ENCODE results near the gene NAV2.

NAV2 gene

DNA sequence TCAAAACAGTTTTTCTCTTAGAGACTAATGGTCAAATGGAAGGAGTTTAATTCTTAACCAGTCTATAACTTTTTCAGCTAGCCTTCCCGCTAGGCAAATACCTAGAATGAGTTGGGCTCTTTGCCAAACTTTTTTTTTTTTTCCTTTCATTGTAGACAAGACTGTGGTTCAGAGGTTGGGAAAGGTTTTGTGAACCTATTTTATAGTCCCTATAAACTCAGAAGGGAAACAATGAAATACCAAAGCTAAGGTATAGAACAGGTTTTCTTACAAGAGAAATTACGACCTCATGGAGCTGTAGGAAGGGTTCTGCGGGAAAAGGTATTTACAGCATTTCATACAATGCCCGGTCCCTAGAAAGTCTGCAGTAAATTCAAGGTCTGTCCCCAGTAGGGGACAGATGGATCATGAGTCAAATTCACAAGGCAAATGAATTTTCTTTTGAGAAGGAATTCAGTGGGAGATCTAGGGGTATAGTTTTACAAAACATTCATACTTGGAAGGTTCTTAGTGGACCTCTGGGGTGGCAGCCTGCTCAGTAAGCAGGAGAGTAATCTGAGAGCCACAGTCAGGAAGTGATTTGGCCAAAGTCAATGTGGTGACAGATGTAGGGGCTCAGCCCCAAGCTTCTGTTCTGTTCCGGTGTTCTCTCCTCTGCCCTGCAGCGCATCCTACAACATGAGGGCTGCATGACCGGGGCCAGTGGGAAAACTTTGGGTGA, 300.9 kb downstream of the NAV2 start:
- DNase-seq, result no peak

GRCh38 chr11:20014067-20014402, 301.4 kb downstream of the NAV2 start:
- DNase-seq, result no peak

GRCh38 chr11:20015101-20015500, 302.5 kb downstream of the NAV2 start:
- no peak for DNase-seq

DNA sequence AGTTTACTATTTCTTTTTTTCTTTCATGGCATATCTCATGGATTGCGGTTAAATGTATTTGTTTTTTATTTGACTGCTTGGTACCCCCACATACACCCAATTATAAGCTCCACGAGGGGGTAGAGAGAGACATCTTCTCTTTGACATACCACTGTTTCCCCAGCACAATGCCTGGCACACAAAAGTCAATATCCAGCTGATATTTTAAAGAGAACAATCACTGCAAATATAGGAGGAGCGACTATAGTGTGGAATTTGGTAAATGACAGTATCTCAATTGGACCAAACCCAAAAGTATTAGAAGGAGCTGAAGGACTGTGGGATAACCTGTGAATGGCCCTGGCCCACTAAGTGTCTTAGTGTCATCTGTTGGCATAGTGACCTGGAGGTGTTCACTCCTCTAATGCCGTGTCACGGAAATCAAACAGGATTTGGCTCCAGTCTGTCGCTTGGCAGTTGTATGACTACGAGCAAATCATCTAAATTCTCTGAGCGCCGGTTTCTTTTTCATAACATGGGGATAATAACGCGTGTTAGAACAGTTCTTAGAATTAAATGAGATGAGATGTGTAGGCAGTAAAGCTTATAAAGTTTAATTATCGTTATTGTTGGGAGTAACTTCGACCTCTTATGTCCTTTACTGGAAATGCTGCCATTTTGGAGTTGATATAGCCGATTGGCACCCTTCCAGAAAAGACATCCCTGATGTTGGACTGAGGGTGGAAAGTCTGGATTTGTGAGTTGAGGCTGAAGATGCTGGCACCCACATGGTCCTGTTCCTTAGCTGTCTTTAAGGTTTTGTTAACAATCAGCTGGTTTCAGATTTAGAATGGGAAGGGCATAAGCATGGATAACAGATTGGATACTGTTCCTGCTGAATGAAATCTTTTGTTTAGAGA, 303.1 kb downstream of the NAV2 start:
- DNase-seq, result no peak

DNA sequence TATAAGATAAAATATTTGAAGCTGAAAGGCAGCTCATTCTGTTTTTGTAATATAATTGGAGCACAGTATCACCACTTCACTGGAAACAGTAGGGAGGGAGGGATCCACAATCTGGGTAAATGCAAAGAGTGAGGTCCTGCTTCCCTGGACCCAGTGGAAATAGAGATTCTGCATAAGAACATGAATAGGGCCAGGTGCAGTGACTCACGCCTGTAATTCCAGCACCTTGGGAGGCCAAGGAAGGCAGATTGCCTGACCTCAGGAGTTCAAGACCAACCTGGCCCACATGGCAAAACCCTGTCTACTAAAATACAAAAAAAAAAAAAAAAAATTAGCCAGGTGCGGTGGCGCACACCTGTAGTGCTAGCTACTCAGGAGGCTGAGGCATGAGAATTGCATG, 303.9 kb downstream of the NAV2 start:
- no peak for DNase-seq

DNA sequence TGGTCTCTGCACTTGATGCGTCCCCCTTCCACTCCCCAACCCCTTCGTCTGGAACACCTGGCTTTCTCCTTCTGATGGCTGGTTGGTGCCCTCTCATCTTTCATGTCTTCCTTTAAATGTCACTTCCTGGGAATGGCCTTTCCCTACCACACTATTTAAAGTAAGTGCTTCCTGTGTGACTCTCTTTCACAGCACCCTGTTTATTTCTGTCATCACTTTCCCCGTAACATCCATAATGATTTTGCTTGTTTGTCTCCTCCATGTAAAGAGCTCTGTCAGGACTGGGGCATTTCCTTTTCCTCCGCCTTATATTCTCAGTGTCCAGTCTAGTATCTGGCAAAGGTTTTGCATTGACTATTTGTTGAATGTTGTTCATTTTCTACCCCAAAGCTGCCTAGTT, 304.7 kb downstream of the NAV2 start:
- DNase-seq, result no peak

DNA sequence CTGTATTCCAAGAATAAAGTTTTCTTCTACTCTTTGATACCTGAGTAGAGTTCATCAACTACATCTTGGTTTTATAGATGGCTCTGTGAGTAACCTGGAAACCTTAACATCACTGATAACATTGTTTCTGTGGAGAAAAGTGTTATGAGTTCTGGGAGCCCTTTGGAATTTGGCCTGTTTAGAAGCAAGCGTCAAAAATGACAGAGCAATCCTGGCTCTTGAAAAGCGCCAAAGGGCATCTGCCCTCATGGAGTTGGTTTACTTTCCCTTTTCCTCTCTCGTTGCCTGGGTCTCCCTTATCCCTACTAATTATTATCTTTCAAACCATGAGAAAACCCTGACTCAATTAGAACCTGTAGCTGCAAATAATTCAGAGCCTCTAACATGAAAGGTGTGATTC, 307.6 kb downstream of the NAV2 start:
- DNase-seq, result no peak

DNA sequence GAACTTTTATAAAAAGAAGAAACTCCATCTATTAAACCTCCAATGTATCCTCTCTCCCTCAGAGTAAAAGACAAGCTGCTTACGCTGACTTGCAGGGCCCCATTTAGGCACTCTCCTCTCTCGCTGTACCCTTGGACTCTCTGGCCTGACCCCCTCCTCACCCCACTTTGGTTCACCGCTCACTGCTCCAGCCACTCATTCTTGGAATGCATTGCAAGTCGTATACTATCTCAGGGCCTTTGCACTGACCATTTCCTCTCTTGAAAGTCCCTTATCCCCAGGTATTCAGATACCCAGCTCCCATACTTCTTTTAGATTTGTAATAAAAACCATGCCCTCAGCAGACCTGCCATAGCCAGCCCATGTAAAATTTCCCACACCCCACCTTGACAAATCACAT, 308.1 kb downstream of the NAV2 start:
- no peak for DNase-seq

GRCh38 chr11:20021212-20021611, 308.6 kb downstream of the NAV2 start:
- DNase-seq, result no peak

DNA sequence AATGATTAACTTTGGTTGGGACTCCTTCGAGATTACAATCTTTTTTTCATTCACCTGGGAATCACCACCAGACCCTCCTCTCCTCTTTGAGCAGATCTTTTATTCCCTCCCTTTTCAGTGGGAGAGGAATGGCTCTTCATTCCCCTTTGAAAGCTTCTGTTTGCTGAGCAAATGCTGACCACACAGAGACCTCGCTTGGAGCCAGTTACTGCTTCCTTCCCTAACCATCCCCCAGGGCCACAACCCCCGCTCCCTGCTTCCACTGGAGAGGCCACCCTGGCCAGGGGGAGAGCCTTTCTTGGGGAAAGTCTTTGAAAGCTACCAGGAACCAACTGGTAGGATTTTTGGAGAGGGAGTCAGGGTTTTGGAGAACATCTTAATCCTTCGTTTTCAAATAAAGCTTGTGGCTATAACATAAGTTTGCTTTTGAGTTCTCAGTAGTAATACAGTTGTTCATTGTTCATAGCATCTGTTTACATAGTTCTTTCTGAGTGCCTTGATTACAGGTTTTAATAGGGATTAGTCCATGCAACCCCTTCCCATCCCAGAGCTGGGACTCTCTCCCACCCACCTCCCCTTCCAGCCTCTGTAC, 309.2 kb downstream of the NAV2 start:
- no peak for DNase-seq

- DNase-seq, result no peak
Observed at GRCh38 chr11:20022363-20023081, 309.9 kb downstream of the NAV2 start.

- DNase-seq, result no peak
Observed at GRCh38 chr11:20023082-20023426, 310.4 kb downstream of the NAV2 start.

- DNase-seq, result no peak
Observed at GRCh38 chr11:20024172-20024935, 311.7 kb downstream of the NAV2 start.

GRCh38 chr11:20025332-20025840, 312.7 kb downstream of the NAV2 start:
- DNase-seq, result no peak

GRCh38 chr11:20026629-20027555, 314.3 kb downstream of the NAV2 start:
- no peak for DNase-seq

DNA sequence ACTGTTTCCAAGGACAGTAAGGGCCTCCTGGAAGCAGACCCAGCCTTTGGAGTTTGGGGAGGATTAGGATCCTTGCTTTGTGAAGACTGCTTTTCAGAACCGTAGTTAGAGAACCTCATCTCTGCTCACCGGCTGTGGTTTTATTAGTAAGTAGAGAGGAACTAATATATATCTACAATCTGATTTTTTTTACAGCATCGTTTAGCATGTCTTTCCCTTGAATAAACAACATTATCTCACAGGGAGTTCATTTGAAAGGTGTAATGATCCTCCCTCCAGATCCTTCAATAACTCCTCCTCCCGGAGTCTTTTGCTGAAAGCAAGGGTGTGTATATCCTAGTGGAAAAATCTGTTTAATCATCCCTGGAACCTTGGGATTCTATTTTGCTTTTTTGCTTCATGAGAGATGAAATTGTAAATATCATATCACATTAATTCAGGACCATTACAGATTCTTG, 314.9 kb downstream of the NAV2 start:
- DNase-seq, result no peak

GRCh38 chr11:20029193-20029592, 316.6 kb downstream of the NAV2 start:
- DNase-seq, result no peak

- no peak for DNase-seq
Observed at GRCh38 chr11:20030472-20030871, 317.8 kb downstream of the NAV2 start.

DNA sequence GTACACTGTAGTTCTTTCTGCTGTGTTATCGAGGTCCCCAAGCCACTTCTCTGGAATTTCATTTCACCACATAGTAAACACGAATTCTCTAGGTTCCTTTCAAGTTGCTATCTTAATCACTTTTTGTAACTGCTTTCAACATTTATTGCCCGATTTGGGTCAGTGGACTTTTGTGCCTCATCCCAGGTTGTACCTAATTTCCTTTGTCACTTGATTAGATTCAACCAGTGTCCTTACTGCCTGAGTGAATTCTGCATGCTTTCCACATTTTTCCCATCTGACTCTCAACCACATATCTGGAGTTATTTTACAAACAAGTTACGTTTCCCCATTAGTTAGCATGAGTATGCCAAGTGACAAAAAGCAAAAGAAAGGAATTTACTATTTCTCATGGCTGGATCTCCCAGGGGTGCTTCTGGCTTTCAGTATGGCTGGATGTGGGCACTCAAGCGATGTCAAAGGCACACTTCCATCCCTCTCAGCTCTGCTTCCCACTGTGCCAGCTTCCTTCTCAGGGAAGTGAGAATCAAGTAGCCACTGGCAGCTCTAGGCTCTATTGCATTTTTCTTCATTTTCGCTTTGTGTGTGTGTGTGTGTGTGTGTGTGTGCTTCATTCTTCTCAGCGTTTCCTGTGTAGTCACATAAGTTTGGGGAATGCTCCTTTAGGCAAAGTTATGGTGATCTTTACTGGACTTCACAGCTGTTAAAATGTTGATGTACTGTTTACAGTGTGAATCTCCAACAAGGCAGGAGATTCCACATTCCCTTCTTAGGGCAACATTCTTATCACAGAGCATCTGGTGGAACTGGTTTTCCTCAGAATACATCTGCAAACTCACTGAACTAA, 318.7 kb downstream of the NAV2 start:
- no peak for DNase-seq

DNA sequence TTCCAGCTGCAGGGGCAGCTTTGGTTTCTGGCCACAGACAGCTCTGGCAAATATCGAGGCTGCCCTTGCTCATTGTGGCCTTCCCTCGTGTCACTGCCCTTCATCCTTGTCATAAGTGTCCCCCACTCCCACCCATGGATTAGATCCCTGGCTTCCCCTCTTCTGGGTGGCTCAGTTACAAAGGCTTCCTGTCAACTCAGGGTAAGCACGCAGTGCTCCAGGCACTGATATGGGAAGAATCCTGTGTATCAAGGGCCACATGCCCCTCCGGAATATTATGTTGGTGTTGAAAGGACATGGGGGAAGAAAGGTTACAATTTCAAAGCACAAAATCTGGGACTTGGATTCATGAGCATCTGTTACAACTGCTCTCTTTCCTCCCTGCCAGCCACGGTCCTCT, 319.5 kb downstream of the NAV2 start:
- no peak for DNase-seq
